ENCODE data around the gene MYO16.

The MYO16 gene

DNA sequence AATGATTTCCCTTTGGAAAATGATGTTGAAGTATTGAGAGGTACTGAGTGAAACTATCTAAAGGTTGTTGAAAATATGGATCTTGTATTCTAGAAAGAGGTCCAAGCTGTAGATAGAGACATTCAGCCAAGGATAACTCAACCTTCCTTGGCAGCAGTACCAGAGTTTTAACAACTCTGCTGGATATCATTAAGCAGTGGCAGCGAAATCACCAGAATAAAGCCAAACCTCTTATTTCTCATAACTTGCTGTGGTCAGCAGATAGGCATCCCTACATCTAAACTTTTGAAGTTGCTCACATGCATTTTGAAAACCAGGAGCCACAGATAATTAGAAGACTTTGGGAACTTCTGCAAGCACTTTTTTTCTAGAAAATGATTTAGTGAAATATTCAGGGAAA lies 597.2 kb downstream of the MYO16 start:
- H2AFZ ChIP-seq (ENCODE audit: low read length): no peak overlapping the region
- H3K9ac ChIP-seq (ENCODE audit: low read depth, low read length, poor library complexity, severe bottlenecking): no peak overlapping the region
- no peaks in the 10 kb centered on the region for H3K9me2 ChIP-seq (replicated peaks; ENCODE audit: low read depth, low read length)
- no peaks in the 10 kb centered on the region for H3K27me3 ChIP-seq (ENCODE audit: insufficient read depth, low read length, poor library complexity, severe bottlenecking)
- no peaks in the 10 kb centered on the region for H3K36me3 ChIP-seq (ENCODE audit: insufficient read depth, low read length)
- no peak overlapping the region for H3K4me2 ChIP-seq (ENCODE audit: low read depth, low read length, poor library complexity, severe bottlenecking)
- no peaks in the 10 kb centered on the region for H3K4me1 ChIP-seq (ENCODE audit: insufficient read depth, low read length, poor library complexity, severe bottlenecking)
- no peaks in the 10 kb centered on the region for H4K20me1 ChIP-seq (ENCODE audit: insufficient read depth, low read length, poor library complexity, severe bottlenecking)
- H3F3A ChIP-seq (ENCODE audit: low read depth): no peaks in the 10 kb centered on the region
- H3K4me3 ChIP-seq (ENCODE audit: low read length, poor library complexity, severe bottlenecking): no peak overlapping the region
- H3K9me3 ChIP-seq (ENCODE audit: insufficient read depth, low read depth, low read length): no peaks in the 10 kb centered on the region
- TF ChIP-seq EZH2phosphoT487 (IDR thresholded peaks at IDR 0.05; ENCODE audit: borderline replicate concordance): no peak
- TF ChIP-seq, protein P1, sequence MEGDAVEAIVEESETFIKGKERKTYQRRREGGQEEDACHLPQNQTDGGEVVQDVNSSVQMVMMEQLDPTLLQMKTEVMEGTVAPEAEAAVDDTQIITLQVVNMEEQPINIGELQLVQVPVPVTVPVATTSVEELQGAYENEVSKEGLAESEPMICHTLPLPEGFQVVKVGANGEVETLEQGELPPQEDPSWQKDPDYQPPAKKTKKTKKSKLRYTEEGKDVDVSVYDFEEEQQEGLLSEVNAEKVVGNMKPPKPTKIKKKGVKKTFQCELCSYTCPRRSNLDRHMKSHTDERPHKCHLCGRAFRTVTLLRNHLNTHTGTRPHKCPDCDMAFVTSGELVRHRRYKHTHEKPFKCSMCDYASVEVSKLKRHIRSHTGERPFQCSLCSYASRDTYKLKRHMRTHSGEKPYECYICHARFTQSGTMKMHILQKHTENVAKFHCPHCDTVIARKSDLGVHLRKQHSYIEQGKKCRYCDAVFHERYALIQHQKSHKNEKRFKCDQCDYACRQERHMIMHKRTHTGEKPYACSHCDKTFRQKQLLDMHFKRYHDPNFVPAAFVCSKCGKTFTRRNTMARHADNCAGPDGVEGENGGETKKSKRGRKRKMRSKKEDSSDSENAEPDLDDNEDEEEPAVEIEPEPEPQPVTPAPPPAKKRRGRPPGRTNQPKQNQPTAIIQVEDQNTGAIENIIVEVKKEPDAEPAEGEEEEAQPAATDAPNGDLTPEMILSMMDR (conservative IDR thresholded peaks at IDR 0.05; ENCODE audit: low read length): no peak
- H3K79me2 ChIP-seq (ENCODE audit: insufficient read depth, low read length): no peaks in the 10 kb centered on the region

DNA sequence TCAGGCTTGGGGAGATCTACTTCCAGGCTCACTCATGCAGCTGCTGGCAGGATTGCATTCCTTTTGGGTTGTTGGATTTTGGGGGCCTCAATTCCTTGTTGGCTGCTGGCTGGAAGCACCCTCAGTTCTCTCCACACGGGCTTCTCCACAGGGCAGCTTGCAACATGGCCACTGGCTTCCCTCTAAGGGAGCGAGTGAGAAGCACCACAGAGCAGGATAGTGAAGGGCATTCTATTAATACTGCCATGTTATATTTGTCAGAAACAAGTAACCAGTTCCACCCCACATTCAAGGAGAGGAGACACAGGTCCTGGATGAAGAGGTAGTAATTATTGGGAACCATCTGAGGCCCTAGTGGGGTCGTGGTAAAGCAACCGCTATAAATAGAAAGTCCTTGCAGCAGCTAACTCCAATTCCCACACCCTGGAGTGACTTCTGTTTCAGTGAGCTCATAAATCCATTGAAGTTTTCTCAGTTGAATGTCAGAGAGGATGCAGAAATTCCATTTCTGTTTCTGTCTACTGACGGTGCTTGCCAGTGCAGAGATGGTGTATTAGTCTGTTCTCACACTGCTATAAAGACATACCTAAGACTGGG lies 598.0 kb downstream of the MYO16 start:
- Histone ChIP-seq H3K9ac (ENCODE audit: low read depth, low read length, poor library complexity, severe bottlenecking) (no peak overlapping the region), H3K9me3 (ENCODE audit: insufficient read depth, low read depth, low read length) (no peaks in the 10 kb centered on the region), H3K4me1 (ENCODE audit: insufficient read depth, low read length, poor library complexity, severe bottlenecking) (no peaks in the 10 kb centered on the region), H3K4me3 (ENCODE audit: low read length, poor library complexity, severe bottlenecking) (no peak overlapping the region), H3F3A (ENCODE audit: low read depth) (no peaks in the 10 kb centered on the region), H3K9me2 (replicated peaks; ENCODE audit: low read depth, low read length) (no peaks in the 10 kb centered on the region), H2AFZ (ENCODE audit: low read length) (no peak overlapping the region), H4K20me1 (ENCODE audit: insufficient read depth, low read length, poor library complexity, severe bottlenecking) (no peaks in the 10 kb centered on the region), H3K4me2 (ENCODE audit: low read depth, low read length, poor library complexity, severe bottlenecking) (no peak overlapping the region), H3K79me2 (ENCODE audit: insufficient read depth, low read length) (no peaks in the 10 kb centered on the region), H3K36me3 (ENCODE audit: insufficient read depth, low read length) (no peaks in the 10 kb centered on the region), H3K27me3 (ENCODE audit: insufficient read depth, low read length, poor library complexity, severe bottlenecking) (no peaks in the 10 kb centered on the region)
- no peak for TF ChIP-seq EZH2phosphoT487 (IDR thresholded peaks at IDR 0.05; ENCODE audit: borderline replicate concordance)
- TF ChIP-seq, protein P1 (conservative IDR thresholded peaks at IDR 0.05; ENCODE audit: low read length): no peak

DNA sequence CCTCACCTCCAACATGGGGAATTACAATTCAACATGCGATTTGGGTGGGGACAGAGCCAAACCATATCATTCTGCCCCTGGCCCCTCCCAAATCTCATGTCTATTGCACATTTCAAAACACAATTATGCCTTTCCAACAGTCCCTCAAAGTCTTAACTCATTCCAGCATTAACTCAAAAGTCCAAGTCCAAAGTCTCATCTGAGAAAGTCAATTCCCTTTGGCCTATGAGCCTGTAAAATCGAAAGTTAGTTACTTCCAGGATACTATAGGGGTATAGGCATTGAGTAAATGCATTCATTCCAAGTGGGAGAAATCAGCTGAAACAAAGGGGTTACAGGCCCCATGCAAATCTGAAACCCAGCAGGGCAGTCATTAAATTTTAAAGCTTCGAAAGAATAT lies 598.8 kb downstream of the MYO16 start:
- H3K4me2 ChIP-seq (ENCODE audit: low read depth, low read length, poor library complexity, severe bottlenecking): no peak overlapping the region
- H3F3A ChIP-seq (ENCODE audit: low read depth): no peaks in the 10 kb centered on the region
- H3K9ac ChIP-seq (ENCODE audit: low read depth, low read length, poor library complexity, severe bottlenecking): no peak overlapping the region
- H3K79me2 ChIP-seq (ENCODE audit: insufficient read depth, low read length): no peaks in the 10 kb centered on the region
- H4K20me1 ChIP-seq (ENCODE audit: insufficient read depth, low read length, poor library complexity, severe bottlenecking): no peaks in the 10 kb centered on the region
- H3K9me3 ChIP-seq (ENCODE audit: insufficient read depth, low read depth, low read length): no peaks in the 10 kb centered on the region
- no peaks in the 10 kb centered on the region for H3K36me3 ChIP-seq (ENCODE audit: insufficient read depth, low read length)
- no peak overlapping the region for H2AFZ ChIP-seq (ENCODE audit: low read length)
- H3K27me3 ChIP-seq (ENCODE audit: insufficient read depth, low read length, poor library complexity, severe bottlenecking): no peaks in the 10 kb centered on the region
- TF ChIP-seq, protein P1 (conservative IDR thresholded peaks at IDR 0.05; ENCODE audit: low read length): no peak
- no peak for TF ChIP-seq EZH2phosphoT487 (IDR thresholded peaks at IDR 0.05; ENCODE audit: borderline replicate concordance)
- no peaks in the 10 kb centered on the region for H3K4me1 ChIP-seq (ENCODE audit: insufficient read depth, low read length, poor library complexity, severe bottlenecking)
- no peak overlapping the region for H3K4me3 ChIP-seq (ENCODE audit: low read length, poor library complexity, severe bottlenecking)
- H3K9me2 ChIP-seq (replicated peaks; ENCODE audit: low read depth, low read length): no peaks in the 10 kb centered on the region
